Stomach (tissue), 9 donors: ENCODE measurements around the gene ADD1. TPM values are rescaled to one million over a fixed set of nuclear protein-coding genes. Genes with fewer than 3 reads are reported as not detected.
A peak's percentile ranks its signal among the peaks of the same experiment; 100 is the strongest.

Experiments
- DNase-seq, 2 donors: peaks; one replicate each; pipeline versions ENCODE4 v3.0.0 to v3.0.0-alpha.2; 2013 to 2019
- H3K27ac ChIP-seq, 5 donors: fragments of 200-600 bp in 4 of 5; sonication (generic) in 4 of 5; one replicate each; pipeline ENCODE4 v1.5.1; 2013 to 2019; ENCODE audit warnings: mild to moderate bottlenecking in 1 of 5, moderate library complexity in 1 of 5
- H3K27me3 ChIP-seq, 3 donors: fragments of 200-600 bp; sonication (generic); one replicate each; pipeline ENCODE4 v1.5.1; 2017 to 2019; ENCODE audit warnings: mixed run types in 1 of 3
- H3K36me3 ChIP-seq, 4 donors: fragments of 200-600 bp; sonication (generic); 1 replicate in 3 of 4; 2 replicates in 1 of 4; pipeline ENCODE4 v1.5.1; 2016 to 2019
- H3K4me1 ChIP-seq, 4 donors: fragments of 200-600 bp; sonication (generic); one replicate each; pipeline ENCODE4 v1.5.1; 2016 to 2019
- H3K4me3 ChIP-seq, 4 donors: fragments of 200-600 bp; sonication (generic) in 3 of 4; one replicate each; pipeline ENCODE4 v1.5.1; 2016 to 2019; ENCODE audit warnings: mild to moderate bottlenecking in 1 of 4
- H3K9me3 ChIP-seq, 4 donors: fragments of 200-600 bp; sonication (generic); one replicate each; pipeline ENCODE4 v1.5.1; 2016 to 2019
- EP300 ChIP-seq: sonication (generic); formaldehyde crosslinking; IDR thresholded peaks from one replicate; pipeline ENCODE4 v1.6.1; 2017; ENCODE audit warnings: antibody characterized with exemption
- POLR2A ChIP-seq, 4 donors: fragments of 450-650 bp; IDR thresholded peaks; one replicate each; pipeline ENCODE4 v1.6.1; 2016; ENCODE audit warnings: antibody characterized with exemption in 4 of 4, control low read depth in 2 of 4, mild to moderate bottlenecking in 1 of 4, moderate library complexity in 1 of 4
- POLR2AphosphoS5 ChIP-seq, 3 donors: sonication (generic); formaldehyde crosslinking; IDR thresholded peaks; one replicate each; pipeline ENCODE4 v1.6.1; 2016; ENCODE audit warnings: antibody characterized with exemption in 3 of 3
- WGBS, 5 donors: extraction: QIAGEN DNeasy Blood & Tissue Kit in 3 of 5; methylation state at CpG; one replicate each; pipeline versions ENCODE4 v1.1.5 to v1.1.7; 2013 to 2018; 5-methylcytosine and 5-hydroxymethylcytosine counted together
- intact Hi-C: fragments of 100-400 bp; cut with DNase I; formaldehyde crosslinking; loops from one replicate; pipeline ENCODE4 v1.15.1; 2023; ENCODE audit warnings: low total_unique reads
- polyA plus RNA-seq, 3 donors: library from polyadenylated mRNA; stranded (reverse); fragments of 200-250 nt; gene quantifications; one replicate each; pipeline ENCODE4 v1.2.3, GENCODE V29; 2013
- total RNA-seq, 5 donors: library from RNA; depleted of rRNA; stranded (reverse); fragments of >200 nt; gene quantifications; one replicate each; pipeline versions ENCODE4 v1.1.0 to v1.2.3, GENCODE V29; 2014 to 2016
- TF ChIP-seq, protein P1 (sequence below), 7 experiments: fragments of 450-650 bp in 4 of 7; fragments of 200-600 bp in 3 of 7; sonication (generic) in 3 of 7; IDR thresholded peaks; one replicate each; pipeline ENCODE4 v1.5.1; 2016 to 2019; ENCODE audit warnings: antibody characterized with exemption in 7 of 7, control low read depth in 2 of 7, mild to moderate bottlenecking in 1 of 7
- donor health status: healthy with polysubstance abuse.
- donor health status: Bipolar disorder and iron deficiency.
- donor health status: healthy.

Gene ADD1
- total and polyA plus RNA-seq, 8 donors = 103 to 1,174 (median 207) TPM

GRCh38 chr4:2866891-2867290, 23.2 kb downstream of the ADD1 start:
- Histone ChIP-seq H3K4me1 (peaks cover 75 to 100% (median 88%) of the 10 kb centered on the region in 4 donors), H3K27ac (peak overlapping the region in 3 of 5 donors; percentile 72 to 82 (median 80))

GRCh38 chr4:2867758-2868491, 24.3 kb downstream of the ADD1 start:
- WGBS, 5 donors = 11 to 24% (median 18%) methylated on average over 10 of the region's 10 CpGs
- Histone ChIP-seq H3K27me3 (no peaks in the 10 kb centered on the region), H3K4me3 (peak overlapping the region; percentile 25 to 34 (median 30)), H3K9me3 (no peaks in the 10 kb centered on the region), H3K36me3 (no peaks in the 10 kb centered on the region), H3K4me1 (peaks cover 70 to 100% (median 87%) of the 10 kb centered on the region in 4 donors), H3K27ac (peak overlapping the region; percentile 63 to 82 (median 78))
- TF ChIP-seq, protein P1, sequence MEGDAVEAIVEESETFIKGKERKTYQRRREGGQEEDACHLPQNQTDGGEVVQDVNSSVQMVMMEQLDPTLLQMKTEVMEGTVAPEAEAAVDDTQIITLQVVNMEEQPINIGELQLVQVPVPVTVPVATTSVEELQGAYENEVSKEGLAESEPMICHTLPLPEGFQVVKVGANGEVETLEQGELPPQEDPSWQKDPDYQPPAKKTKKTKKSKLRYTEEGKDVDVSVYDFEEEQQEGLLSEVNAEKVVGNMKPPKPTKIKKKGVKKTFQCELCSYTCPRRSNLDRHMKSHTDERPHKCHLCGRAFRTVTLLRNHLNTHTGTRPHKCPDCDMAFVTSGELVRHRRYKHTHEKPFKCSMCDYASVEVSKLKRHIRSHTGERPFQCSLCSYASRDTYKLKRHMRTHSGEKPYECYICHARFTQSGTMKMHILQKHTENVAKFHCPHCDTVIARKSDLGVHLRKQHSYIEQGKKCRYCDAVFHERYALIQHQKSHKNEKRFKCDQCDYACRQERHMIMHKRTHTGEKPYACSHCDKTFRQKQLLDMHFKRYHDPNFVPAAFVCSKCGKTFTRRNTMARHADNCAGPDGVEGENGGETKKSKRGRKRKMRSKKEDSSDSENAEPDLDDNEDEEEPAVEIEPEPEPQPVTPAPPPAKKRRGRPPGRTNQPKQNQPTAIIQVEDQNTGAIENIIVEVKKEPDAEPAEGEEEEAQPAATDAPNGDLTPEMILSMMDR (IDR thresholded peaks at IDR 0.05) = no peak
- TF ChIP-seq EP300 (no peak), POLR2A (IDR thresholded peaks at IDR 0.05) (no peak), POLR2AphosphoS5 (IDR thresholded peaks at IDR 0.05) (no peak)
- peak in 1 of 2 donors; percentile 62 for DNase-seq
- intact Hi-C loops = no loop called here

More at GRCh38 chr4:2866891-2867290, 23.2 kb downstream of the ADD1 start:
- Histone ChIP-seq H3K9me3 (no peaks in the 10 kb centered on the region), H3K36me3 (no peaks in the 10 kb centered on the region), H3K4me3 (no peak overlapping the region), H3K27me3 (no peaks in the 10 kb centered on the region)
- 86 to 90% (median 88%) methylated on average over 5 of the region's 5 CpGs for WGBS, 5 donors
- intact Hi-C loops = no loop called here
- TF ChIP-seq POLR2AphosphoS5 (IDR thresholded peaks at IDR 0.05) (no peak), POLR2A (IDR thresholded peaks at IDR 0.05) (no peak), EP300 (no peak)
- TF ChIP-seq, protein P1 (IDR thresholded peaks at IDR 0.05) = no peak
- no peak for DNase-seq

GRCh38 chr4:2868877-2869487, 25.3 kb downstream of the ADD1 start:
- DNase-seq = peak in 1 of 2 donors; percentile 51
- TF ChIP-seq, protein P1 (IDR thresholded peaks at IDR 0.05) = no peak
- TF ChIP-seq POLR2AphosphoS5 (IDR thresholded peaks at IDR 0.05) = no peak
- TF ChIP-seq EP300 = no peak
- no peak for TF ChIP-seq POLR2A (IDR thresholded peaks at IDR 0.05)
- Histone ChIP-seq H3K9me3 (no peaks in the 10 kb centered on the region), H3K4me3 (peak overlapping the region; percentile 25 to 34 (median 30)), H3K27me3 (no peaks in the 10 kb centered on the region), H3K4me1 (peaks cover 74 to 100% (median 85%) of the 10 kb centered on the region in 4 donors), H3K36me3 (no peaks in the 10 kb centered on the region), H3K27ac (peak overlapping the region; percentile 63 to 82 (median 78))
- intact Hi-C loops = no loop called here
- WGBS, 5 donors = 47 to 58% (median 52%) methylated on average over 12 of the region's 12 CpGs

DNA sequence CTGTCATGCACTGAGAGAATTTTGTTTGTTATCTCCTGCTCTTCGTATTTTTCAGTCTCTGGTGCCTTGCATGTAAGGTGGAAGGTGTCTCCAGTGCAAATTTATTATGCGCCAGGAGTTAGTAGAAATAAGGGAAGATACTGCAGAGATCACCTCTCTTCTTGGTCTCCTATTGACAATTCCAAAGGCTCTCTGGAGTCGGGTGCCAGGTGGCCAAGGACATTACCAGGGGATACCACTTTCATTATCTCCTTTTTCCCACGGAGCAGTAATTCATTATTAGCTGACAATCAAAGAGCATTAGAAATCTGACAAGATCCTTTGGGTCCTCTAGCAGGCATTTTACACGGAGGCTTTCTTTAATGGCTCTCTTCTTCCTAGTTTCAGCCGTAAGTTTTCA, 26.0 kb downstream of the ADD1 start:
- Histone ChIP-seq H3K4me3 (no peak overlapping the region), H3K9me3 (no peaks in the 10 kb centered on the region), H3K27ac (peak overlapping the region in 4 of 5 donors; percentile 72 to 82 (median 79)), H3K4me1 (peaks cover 73 to 100% (median 85%) of the 10 kb centered on the region in 4 donors), H3K36me3 (no peaks in the 10 kb centered on the region), H3K27me3 (no peaks in the 10 kb centered on the region)
- no peak for TF ChIP-seq POLR2AphosphoS5 (IDR thresholded peaks at IDR 0.05)
- TF ChIP-seq EP300 = no peak
- TF ChIP-seq, protein P1 (IDR thresholded peaks at IDR 0.05) = no peak
- no peak for TF ChIP-seq POLR2A (IDR thresholded peaks at IDR 0.05)
- intact Hi-C loops = no loop called here
- DNase-seq = no peak
- WGBS, 5 donors = 54 to 59% (median 58%) methylated on average over 6 of the region's 6 CpGs
